HG02588 (cell line): ENCODE results near the gene ACAP3.
"Not testable (repeated sequence)": the region's sequence is repeated elsewhere in the genome, so short reads cannot be mapped to it uniquely, and the experiment has no call there.

ENCODE experiments used
- ATAC-seq: cut with Tn5 transposase; IDR thresholded peaks from one replicate; pipeline ENCODE4 v1.9.1; 2021; ENCODE audit warnings: mild to moderate bottlenecking, moderate library complexity; ENCODE audit not compliant: unreplicated experiment

Gene ACAP3

DNA sequence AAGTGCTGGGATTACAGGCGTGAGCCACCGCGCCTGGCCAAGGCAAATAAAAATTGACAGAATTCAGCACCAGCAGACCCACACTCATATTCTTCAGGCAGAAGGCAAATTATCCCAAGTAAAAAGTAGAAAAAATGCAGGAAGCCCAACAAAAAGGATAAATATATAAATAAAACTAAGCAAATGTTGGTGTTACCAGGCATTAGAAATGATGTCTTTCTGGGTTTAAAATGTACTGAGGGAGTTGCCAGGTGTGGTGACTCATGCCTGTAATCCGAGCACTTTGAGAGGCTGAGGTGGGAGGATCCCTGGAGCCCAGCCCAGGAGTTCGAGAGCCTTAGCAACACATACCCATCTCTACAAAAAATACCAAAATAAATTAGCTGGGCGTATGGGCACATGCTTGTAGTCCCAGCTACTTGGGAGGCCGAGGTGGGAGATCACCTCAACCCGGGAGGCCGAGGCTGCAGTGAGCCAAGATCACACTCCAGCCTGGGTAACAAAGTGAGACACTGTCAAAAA, 10.5 kb upstream of the ACAP3 start:
- no peak for ATAC-seq

DNA sequence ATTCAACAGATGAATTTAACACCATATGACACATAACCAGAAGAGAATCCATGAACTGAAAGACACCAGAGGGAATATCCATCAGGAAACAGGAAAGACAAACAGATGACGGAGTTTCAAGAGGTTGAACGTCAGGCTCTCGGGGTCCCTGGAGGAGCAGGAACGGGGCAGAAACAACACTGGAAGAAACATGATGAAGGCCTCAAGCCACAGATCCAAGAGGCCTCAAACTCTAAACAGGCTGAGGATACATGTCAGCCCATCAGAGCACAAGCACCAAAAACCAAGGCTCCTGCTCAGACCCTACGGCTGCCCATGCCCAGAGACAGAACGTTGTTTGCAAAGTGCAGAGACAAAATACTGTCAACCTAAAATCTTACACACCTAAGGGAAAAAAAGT, 9.7 kb upstream of the ACAP3 start:
- no peak for ATAC-seq

DNA sequence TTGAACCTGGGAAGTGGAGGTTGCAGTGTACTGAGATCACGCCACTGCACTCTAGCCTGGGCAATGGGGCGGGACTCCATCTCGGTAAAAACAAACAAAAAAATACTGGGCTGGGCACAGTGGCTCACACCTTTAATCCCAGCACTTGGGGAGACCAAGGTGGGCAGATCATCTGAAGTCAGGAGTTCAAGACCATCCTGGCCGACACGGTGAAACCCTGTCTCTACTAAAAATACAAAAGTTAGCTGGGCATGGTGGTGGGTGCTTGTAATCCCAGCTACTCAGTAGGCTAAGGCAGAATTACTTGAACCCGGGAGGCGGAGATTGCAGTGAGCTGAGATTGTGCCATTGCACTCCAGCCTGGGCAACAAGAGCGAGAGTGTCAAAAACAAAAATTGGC, 8.5 kb upstream of the ACAP3 start:
- ATAC-seq, result not testable (repeated sequence)

DNA sequence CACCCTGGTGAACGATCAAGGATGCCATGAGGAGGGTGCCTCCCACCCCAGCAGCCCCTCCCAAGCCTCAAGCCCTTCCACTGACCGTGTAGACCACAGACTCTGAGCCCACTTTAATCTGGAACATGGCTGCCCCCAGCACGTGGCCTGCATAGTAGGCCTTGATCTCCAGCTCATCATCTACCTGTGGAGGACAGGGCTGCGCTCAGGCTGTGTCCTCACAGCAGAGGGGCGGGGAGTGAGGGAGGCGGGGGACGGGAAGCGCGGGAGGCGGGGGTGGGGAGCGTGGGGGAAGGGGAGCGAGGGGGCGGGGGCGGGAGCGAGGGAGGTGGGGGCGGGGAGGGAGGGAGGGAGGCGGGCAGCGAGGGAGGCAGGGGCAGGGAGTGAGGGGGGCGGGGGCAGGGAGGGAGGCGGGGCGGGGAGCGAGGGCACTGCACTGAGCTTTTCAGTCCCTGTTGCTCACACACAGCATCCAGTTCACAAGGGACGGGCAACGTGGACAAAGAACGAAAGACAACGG, 7.8 kb upstream of the ACAP3 start:
- ATAC-seq, result no peak

DNA sequence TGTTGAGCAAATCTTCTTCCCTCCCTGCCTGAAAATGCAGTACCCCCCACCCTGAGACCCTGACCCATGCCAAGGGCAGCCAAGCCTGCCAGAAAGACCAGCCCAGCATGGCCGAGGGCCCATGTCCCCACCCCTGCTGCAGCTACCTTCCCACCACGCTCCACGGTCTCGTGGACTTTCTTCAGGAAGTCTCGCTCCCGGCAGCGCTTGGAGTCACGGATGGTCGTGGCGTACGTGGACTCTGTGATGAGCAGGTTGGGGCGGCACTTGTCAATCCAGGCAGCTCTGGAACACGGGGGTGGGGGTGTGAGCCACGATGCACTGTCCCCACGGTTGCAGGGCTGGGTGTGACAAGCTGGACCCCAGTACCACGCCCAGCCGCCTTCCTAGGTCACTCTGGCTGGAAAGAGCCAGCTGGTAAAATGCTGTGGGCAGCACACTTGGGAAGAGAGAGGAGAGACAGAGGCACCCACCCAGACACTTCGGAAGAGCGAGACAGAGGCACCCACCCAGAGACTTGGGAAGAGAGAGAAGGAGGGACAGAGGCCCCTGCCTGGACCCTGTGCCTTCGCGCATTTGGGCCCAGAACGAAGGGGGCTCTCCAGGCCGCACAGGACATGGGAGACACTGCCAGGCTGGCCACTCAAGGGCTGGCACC, 7.1 kb upstream of the ACAP3 start:
- ATAC-seq, result no peak

DNA sequence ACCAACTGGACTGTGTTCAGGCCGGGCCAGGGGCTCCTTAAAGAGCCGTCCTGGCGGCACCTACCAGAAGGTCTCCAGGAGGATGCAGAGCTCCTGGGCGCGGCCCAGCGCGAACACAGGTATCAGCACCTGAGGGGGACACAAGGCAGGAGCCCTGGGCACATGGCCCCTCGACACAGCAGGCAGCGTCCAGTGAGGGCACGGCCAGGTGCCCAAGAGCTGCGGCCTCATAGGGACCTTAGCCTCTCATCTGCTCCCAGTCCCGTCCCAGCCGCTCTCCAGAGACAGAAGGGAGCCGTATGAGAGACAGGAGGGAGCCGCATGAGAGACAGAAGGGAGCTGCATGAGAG, 6.5 kb upstream of the ACAP3 start:
- ATAC-seq, result no peak

DNA sequence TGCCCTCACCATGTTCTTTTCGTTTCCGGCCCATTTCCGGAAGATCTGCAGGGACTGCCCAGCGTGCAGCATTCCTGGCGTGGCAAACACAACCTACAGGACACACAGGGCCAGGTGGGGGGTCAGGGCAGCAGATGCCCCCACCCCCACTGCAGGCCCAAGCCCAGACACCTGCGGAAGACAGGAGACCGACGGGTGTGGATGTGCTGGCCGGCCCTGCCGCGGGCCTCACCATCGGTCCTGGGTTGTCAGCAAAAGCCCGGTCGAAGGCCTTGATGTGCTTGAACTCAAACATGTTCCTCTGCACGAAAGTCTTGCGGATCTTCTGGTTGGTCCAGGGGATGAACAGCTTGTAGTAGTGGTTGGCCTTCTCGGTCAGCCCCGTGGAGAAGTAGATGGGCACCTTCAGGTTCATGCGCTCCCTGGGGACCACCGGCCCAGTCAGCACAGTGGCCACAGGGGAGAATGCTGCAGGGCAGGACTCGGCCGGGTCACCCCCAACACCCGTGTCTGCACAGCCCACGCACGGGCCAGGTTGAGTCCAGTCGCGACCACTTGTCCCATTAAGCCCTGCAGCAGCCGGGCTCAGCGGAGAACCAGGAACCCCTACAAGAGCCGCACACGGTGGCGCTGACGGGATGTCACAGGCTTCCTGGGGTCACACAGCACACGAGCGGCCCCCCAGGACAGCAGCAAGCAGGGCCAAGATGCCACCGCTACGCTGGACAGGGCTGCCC, 5.9 kb upstream of the ACAP3 start:
- no peak for ATAC-seq

DNA sequence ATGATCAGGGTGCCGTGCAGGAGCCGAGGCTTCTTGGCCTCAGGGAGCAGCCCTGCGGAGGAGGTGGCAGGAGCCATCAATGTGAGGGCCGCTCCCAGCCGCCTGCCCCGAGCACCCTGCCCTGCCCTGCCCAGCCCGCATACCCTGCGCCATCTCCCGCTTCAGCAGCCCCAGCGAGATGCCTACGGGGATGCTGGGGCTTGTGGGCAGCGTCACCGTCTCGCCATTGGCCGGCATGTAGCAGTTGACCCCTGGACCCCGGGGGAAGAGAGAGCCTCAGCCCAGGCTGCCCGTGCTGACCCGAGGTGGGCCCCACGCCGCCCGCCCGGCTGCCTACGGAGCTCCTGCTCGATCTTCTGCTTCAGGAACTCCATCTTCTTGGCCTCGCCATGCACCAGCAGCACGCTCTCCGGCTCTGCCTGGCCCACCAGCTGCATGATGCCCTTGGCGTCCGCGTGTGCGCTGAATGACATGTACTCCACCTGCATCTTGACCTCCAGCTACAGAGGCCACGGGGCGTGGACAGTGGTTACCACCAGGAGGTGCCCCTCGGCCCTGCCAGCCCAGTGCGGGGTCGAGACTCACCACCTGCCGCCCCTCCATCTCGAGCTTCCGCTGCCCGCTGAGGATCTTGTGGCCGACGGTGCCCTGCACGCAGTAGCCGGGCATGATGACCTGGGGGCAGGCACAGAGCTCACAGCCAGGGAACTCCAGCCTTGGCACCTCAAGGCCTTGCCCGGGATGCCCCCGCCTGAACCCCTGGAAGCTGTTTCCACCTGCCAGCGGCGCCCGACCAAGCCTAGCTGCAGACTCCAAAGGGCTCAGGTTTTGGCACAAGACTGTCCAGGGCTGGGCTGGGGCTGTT, 5.0 kb upstream of the ACAP3 start:
- no peak for ATAC-seq

DNA sequence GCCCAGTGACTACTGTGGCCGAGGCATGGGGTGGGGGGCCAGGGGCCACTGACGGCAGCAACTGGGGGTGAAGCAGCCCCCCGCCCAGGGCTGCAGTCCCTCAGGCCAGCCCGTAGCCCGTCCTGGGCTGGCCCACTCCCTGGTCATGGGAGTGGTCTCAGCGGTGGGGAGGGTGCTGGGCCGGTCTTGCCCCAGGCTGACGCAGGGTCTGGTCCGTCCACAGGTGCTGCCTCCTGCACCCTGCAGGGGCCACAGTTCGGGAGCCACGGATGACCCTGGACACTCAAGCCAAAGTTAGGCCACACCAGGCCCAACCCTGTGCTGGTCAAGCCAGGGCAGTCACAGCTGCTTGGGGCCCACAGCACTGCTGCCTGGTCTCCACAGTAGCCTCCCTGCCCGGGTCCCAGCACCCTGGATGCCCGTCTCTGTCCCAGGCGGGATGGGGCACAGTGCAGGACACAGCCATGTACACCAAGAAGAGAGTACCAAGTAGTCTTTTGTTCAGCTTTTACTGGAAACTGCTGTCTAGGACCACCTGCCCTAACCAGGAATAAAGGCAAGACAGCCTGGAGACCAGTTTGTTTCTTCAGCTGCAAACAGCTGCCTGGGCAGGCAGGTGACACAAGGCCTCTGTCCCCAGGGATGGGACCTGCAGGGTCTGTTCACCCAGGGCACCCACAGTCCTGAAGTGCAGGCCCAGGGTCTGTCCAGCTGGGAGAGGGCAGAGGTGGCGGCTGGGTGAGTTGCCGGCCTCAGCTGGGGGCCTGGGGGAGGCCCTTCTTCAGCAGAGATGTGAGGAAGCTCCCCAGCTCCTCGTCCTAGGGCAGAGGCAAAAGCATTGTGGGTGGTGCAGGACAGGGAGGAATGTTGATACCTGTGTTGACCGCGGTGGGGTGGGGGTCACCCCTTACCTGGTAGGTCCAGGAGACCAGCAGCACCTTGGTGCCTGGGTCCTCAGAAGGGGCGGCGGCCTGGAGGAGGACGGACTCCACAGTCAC, 3.7 kb upstream of the ACAP3 start:
- ATAC-seq, result no peak

DNA sequence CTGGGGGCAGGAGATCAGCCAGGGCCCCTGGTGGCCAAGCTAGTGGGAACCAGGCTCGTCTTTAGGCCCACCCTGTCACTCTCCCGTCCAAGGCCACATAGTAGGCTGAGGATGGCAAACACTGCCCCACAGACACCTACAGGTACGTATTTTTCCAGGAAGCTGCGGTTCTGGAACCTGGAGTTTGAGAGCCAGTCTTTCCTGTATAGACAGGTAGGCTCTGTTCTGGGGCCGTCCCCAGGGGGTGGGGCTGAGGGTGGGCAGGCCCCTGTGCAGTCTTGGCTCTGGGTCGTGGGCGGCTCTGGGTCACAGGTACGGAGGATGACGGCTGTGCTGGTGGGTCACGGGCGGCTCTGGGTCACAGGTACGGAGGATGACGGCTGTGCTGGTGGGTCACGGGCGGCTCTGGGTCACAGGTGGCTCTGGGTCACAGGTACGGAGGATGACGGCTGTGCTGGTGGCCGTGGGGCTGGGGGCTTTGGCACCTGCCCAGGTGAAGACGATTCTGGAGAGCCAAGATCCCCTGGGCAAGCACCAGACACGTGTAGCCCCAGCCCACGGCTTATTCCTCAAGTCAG, 2.8 kb upstream of the ACAP3 start:
- ATAC-seq, result no peak

DNA sequence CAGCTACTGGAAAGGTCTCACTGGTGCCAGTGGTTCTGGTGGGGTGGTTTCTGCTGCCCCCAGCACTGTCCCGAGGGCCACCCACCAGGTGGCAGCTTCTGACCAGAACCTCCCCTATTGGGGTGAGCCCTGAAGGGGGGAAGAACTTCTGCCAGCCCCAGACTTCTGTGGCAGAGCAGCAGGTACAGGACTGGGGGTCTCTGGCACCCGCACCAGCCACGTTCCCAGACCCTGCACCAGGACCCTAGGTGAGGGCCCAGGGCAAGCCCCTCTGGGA, 2.3 kb upstream of the ACAP3 start:
- ATAC-seq, result no peak

DNA sequence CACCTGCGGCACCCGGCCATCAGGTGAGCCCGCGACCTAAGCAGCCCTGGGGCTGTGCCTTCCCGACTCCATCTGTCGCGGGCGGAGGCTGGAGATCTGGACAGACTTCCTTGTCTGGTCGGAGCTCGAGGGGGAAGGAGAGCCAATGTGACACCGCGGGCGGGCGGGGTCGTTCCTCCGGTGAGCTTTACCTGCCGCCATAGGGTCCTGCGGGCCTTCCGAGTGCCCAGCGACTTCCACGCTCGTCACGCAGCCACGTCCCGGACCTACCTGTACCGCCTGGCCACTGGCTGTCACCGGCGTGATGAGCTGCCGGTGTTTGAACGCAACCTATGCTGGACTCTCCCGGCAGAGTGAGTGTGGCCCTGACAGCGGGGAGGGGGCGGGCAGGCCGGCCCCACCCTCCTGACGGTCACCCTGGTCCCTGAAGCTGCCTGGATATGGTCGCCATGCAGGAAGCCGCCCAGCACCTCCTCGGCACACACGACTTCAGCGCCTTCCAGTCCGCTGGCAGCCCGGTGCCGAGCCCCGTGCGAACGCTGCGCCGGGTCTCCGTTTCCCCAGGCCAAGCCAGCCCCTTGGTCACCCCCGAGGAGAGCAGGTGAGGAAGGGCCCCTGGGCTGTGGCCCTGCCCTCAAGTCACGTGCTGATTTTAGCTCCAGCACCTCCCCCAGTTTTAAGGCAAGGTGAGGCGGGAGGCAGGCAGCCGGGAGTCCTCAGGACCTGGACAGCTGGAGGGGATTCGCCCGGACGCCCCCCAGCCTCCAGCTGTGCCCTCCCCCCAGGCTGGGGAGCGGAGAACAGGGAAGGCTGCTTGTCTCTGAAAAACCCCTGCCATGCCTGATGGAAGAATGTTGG, 1.8 kb upstream of the ACAP3 start:
- no peak for ATAC-seq

DNA sequence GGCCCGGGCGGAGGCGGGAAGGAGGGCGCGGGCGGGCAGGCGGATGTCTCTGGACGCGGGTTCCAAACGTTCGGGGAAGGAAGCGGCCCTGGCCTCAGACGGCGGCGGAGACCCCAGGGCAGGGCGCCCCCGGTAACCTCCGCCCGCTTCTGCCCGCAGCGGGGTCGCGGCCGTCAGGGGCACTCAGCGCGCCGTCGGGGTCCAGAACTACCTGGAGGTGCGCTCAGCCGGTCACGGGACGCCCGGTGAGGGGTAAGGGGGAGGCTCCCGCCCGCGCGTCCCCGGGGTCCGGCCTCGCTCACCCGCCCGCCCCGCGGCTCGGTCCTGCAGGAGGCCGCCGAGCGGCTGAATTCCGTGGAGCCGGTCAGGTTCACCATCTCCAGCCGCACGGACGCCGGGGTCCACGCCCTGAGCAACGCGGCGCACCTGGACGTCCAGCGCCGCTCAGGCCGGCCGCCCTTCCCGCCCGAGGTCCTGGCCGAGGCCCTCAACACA, 1.1 kb upstream of the ACAP3 start:
- peak; percentile 5 for ATAC-seq

DNA sequence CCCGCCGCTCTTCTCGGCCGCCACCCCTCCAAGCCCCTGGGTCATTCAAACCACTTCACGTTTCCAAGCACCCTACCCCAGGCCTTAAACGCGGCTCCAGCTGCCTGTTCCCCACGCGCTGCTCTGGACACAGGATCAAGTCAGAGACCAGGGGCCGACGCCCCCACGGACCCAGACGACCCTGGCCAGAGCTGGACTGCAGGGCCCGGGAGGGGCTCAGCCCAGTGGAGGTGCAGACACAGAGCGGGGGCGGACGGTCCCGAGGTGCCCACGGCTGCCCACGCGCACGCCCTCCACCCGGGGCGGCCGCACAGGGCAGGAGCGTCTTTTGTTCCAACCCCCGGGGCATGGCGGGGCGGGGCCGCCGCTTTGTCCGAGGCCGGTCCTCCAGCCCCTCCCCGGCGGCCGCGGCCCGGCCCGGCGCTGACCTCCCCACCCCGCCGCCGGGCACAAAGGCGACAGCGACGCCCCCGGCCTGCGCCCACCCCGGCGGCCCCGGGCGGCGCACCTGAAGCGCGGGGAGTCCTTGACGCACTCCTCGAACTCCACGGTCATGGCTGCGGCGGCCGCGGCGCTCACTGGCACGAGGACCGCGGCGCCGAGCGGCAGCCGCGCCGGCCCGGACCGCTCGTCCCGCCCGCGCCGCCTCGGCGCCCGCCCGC, 338 bp downstream of the ACAP3 start:
- peak; percentile 3 for ATAC-seq

DNA sequence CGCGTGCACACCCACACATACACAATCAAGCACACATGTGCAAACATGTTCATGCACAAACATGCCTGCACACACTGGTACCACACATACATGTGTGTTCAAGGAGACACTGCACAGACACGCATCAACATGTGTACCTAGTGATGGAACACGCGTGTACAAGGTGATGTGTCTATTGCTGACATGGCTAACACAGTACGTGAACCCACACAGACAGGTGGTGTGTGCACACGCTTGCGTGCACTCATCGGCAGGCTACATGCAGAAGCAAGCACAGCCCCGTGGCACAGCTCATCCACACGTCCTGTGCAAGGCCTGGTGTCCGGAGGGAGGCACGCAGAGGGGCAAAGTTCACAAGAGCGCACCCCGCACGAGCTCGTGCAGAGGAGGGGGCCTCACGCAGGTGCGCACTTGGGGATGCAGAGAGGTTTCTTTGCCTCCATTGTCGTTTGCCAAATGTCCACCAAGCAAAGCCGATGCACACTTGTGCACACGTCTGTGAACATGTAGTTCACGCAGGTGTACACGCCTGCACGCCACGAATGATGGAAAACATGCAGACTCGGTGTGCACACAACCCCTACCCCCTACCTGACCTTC, 969 bp downstream of the ACAP3 start:
- ATAC-seq, result no peak

DNA sequence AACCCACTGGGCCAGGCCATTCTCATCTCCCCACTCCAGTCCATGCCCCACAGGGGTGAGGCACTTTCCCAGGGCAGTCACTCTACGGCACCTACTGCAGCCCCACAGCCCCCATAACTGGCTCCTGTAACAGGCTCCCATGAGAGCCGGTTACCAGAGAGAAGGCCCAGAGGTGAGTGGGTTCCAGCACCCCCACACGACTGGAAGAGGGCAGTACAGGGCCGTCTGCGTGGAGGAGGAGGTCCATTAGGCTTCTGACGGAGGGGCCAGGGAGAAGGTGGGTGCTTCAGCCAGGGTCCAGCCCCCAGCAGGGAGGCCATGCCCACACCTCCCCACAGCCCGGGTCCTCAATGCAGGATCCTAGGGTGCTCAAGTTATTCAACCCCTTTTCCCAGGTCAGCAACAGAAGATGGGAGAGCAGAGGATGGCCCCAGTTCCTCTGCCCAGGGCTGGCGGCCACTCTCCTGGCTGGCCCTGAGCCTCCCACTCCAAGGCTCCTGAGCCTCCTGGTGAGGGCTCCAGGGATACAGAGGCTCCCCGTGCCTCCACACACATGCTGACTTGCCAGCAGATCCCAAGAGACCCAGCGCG, 1.6 kb downstream of the ACAP3 start:
- no peak for ATAC-seq

DNA sequence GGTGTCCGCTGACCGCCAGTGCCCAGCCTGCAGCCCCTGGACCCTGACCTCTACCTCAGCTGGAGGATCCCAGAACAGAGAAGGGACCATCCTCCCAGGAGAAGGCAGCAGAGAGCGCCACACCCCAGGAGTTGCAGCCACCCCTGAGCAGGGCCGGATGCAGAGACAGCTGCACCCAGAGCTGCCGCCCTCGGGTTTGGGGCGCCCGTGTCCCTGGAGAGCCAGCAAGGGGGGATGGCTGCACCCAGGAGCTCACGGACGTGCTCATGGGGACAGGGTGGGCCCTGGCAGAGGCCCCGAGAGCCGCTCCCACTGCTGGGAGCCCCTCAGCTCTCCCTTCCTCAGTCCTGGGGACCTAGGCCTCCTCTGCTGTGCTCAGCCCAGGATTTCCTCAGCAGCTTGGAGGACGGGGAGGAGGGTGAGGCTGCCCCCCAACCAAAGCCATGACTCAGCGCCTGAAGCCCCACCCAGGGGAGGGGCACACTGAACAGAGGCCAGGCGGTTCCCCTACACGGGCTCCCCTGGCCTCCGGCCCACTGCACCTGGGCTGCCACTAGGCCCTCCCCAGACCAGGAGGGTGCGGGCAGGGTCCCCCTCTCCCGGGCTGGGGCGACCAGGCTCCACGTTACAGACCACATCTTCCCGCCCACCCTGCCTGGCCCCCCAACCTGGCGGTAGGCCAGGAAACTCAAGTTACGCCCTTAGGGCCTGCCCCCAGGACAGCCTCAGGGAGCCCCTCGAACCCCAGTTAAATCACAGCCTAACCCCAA, 2.2 kb downstream of the ACAP3 start:
- ATAC-seq, result no peak
